Hepatocyte (in vitro differentiated cells): ENCODE measurements around the gene MAD2L2. TPM values are rescaled to one million over a fixed set of nuclear protein-coding genes. Genes with fewer than 3 reads are reported as not detected.

Experiments used
- DNase-seq: peaks from one replicate; pipeline ENCODE4 v3.0.0-alpha.2; 2016; ENCODE audit warnings: low spot score
- H2AFZ ChIP-seq: fragments of 200-600 bp; sonication (generic); 2 replicates; pipeline ENCODE4 v1.6.0; 2016; ENCODE audit warnings: antibody characterized with exemption, mild to moderate bottlenecking
- H3K27ac ChIP-seq: fragments of 200-600 bp; sonication (generic); 2 replicates; pipeline ENCODE4 v1.5.1; 2016; ENCODE audit warnings: mild to moderate bottlenecking
- H3K27me3 ChIP-seq: fragments of 200-600 bp; sonication (generic); 2 replicates; pipeline ENCODE4 v1.6.1; 2016
- H3K36me3 ChIP-seq: fragments of 200-600 bp; sonication (generic); replicated peaks from 2 replicates; pipeline ENCODE4 v1.5.1; 2016; ENCODE audit warnings: low read depth; ENCODE audit not compliant: insufficient read depth
- H3K4me1 ChIP-seq: fragments of 200-600 bp; sonication (generic); 2 replicates; pipeline ENCODE4 v1.5.1; 2016; ENCODE audit warnings: mild to moderate bottlenecking, moderate library complexity; ENCODE audit not compliant: insufficient read depth
- H3K4me2 ChIP-seq: fragments of 200-600 bp; sonication (generic); 2 replicates; pipeline ENCODE4 v1.6.0; 2016
- H3K4me3 ChIP-seq: fragments of 200-600 bp; sonication (generic); 2 replicates; pipeline ENCODE4 v1.5.1; 2016; ENCODE audit warnings: mild to moderate bottlenecking
- H3K79me2 ChIP-seq: fragments of 200-600 bp; sonication (generic); 2 replicates; pipeline ENCODE4 v1.6.0; 2017; ENCODE audit warnings: mild to moderate bottlenecking
- H3K9me2 ChIP-seq: fragments of 200-600 bp; sonication (generic); replicated peaks from 2 replicates; pipeline ENCODE4 v1.6.0; 2017; ENCODE audit warnings: mild to moderate bottlenecking; ENCODE audit not compliant: insufficient read depth
- H3K9me3 ChIP-seq: fragments of 200-600 bp; sonication (generic); 2 replicates; pipeline ENCODE4 v1.5.1; 2016; ENCODE audit warnings: low read depth, mild to moderate bottlenecking
- H4K20me1 ChIP-seq: fragments of 200-600 bp; sonication (generic); 2 replicates; pipeline ENCODE4 v1.6.0; 2016; ENCODE audit warnings: mild to moderate bottlenecking; ENCODE audit not compliant: insufficient read depth, poor library complexity, severe bottlenecking
- CTCF ChIP-seq: fragments of 200-600 bp; sonication (generic); IDR thresholded peaks from 2 replicates; pipeline ENCODE4 v1.5.1; 2016; ENCODE audit warnings: antibody characterized with exemption, mild to moderate bottlenecking; ENCODE audit not compliant: poor library complexity
- EZH2 ChIP-seq: fragments of 200-600 bp; sonication (generic); IDR thresholded peaks from 2 replicates; pipeline ENCODE4 v1.6.1; 2016; ENCODE audit warnings: antibody characterized with exemption, mild to moderate bottlenecking, borderline replicate concordance
- EZH2phosphoT487 ChIP-seq: fragments of 200-600 bp; sonication (generic); IDR thresholded peaks from one replicate; pipeline ENCODE4 v1.6.1; 2018; ENCODE audit warnings: antibody characterized with exemption, mild to moderate bottlenecking, low read depth, moderate library complexity; ENCODE audit not compliant: unreplicated experiment, severe bottlenecking
- WGBS: methylation state at CpG from one replicate; pipeline ENCODE4 v1.1.6; 2016; ENCODE audit warnings: low lambda C conversion rate; ENCODE audit errors: missing lambda C conversion rate; 5-methylcytosine and 5-hydroxymethylcytosine counted together
- polyA plus RNA-seq: library from polyadenylated mRNA; unstranded; fragments of >200 nt; fragmentation: Nextera tagmentation; extraction: Ambion mirVana; gene quantifications from 2 replicates; pipeline ENCODE4 v1.2.1, GENCODE V29; 2016
- total RNA-seq: library from RNA; depleted of rRNA; stranded (reverse); fragments of >200 nt; gene quantifications from 2 replicates; pipeline ENCODE4 v1.2.3, GENCODE V29; 2014

Gene MAD2L2
- total and polyA plus RNA-seq, 2 experiments from 2014 or later = 40.6 to 63.2 TPM

- Histone ChIP-seq H3K79me2 (no peaks in the 10 kb centered on the region), H3K36me3 (no peaks in the 10 kb centered on the region), H3K27me3 (peaks cover 6% of the 10 kb centered on the region), H3K27ac (no peak overlapping the region), H2AFZ (no peak overlapping the region), H3K4me2 (no peak overlapping the region), H3K9me2 (no peaks in the 10 kb centered on the region), H3K4me3 (no peak overlapping the region), H4K20me1 (no peaks in the 10 kb centered on the region), H3K9me3 (no peaks in the 10 kb centered on the region), H3K4me1 (no peaks in the 10 kb centered on the region)
- TF ChIP-seq EZH2phosphoT487 (no peak), EZH2 (no peak), CTCF (no peak)
- WGBS = 52% methylated on average over 2 of the region's 2 CpGs
- no peak for DNase-seq
Measured at GRCh38 chr1:11722538-11722937, 41.6 kb upstream of the MAD2L2 start.

GRCh38 chr1:11721311-11721710, 40.4 kb upstream of the MAD2L2 start:
- WGBS = 75% methylated on average over 4 of the region's 4 CpGs
- H2AFZ ChIP-seq = no peak overlapping the region
- H3K4me1 ChIP-seq = no peaks in the 10 kb centered on the region
- no peaks in the 10 kb centered on the region for H3K36me3 ChIP-seq
- TF ChIP-seq CTCF (no peak), EZH2 (no peak), EZH2phosphoT487 (no peak)
- no peaks in the 10 kb centered on the region for H3K79me2 ChIP-seq
- no peaks in the 10 kb centered on the region for H4K20me1 ChIP-seq
- no peaks in the 10 kb centered on the region for H3K9me3 ChIP-seq
- DNase-seq = no peak
- no peak overlapping the region for H3K4me3 ChIP-seq
- no peak overlapping the region for H3K4me2 ChIP-seq
- peaks cover 6% of the 10 kb centered on the region for H3K27me3 ChIP-seq
- H3K9me2 ChIP-seq = no peaks in the 10 kb centered on the region
- H3K27ac ChIP-seq = no peak overlapping the region

- H3K4me2 ChIP-seq = no peak overlapping the region
- peaks cover 6% of the 10 kb centered on the region for H3K27me3 ChIP-seq
- no peaks in the 10 kb centered on the region for H3K79me2 ChIP-seq
- no peak for DNase-seq
- no peaks in the 10 kb centered on the region for H3K4me1 ChIP-seq
- H2AFZ ChIP-seq = no peak overlapping the region
- no peak for TF ChIP-seq EZH2phosphoT487
- TF ChIP-seq CTCF = no peak
- TF ChIP-seq EZH2 = no peak
- 77% methylated on average over 4 of the region's 4 CpGs for WGBS
- no peaks in the 10 kb centered on the region for H3K9me3 ChIP-seq
- H4K20me1 ChIP-seq = no peaks in the 10 kb centered on the region
- no peaks in the 10 kb centered on the region for H3K36me3 ChIP-seq
- no peaks in the 10 kb centered on the region for H3K9me2 ChIP-seq
- no peak overlapping the region for H3K27ac ChIP-seq
- H3K4me3 ChIP-seq = no peak overlapping the region
Measured at GRCh38 chr1:11720525-11720924, 39.6 kb upstream of the MAD2L2 start.

GRCh38 chr1:11720033-11720376, 39.1 kb upstream of the MAD2L2 start:
- Histone ChIP-seq H3K4me2 (peak overlapping the region; percentile 80), H4K20me1 (no peaks in the 10 kb centered on the region), H2AFZ (no peak overlapping the region), H3K36me3 (no peaks in the 10 kb centered on the region), H3K27me3 (peaks cover 6% of the 10 kb centered on the region), H3K4me1 (no peaks in the 10 kb centered on the region), H3K9me3 (no peaks in the 10 kb centered on the region), H3K4me3 (no peak overlapping the region), H3K27ac (no peak overlapping the region), H3K79me2 (no peaks in the 10 kb centered on the region), H3K9me2 (no peaks in the 10 kb centered on the region)
- 86% methylated on average over 12 of the region's 12 CpGs for WGBS
- TF ChIP-seq EZH2phosphoT487 = no peak
- no peak for TF ChIP-seq CTCF
- TF ChIP-seq EZH2 = no peak
- no peak for DNase-seq
